IMR-90 (cell line): ENCODE measurements around the gene GGTA1.

Source experiments
- CTCF ChIP-seq: conservative IDR thresholded peaks from 2 replicates; pipeline ENCODE4 v1.5.1; 2012; ENCODE audit warnings: mild to moderate bottlenecking, low read depth, low read length, improper control_type of control experiment
- MAZ ChIP-seq: IDR thresholded peaks from 2 replicates; pipeline ENCODE4 v1.6.1; 2012; ENCODE audit warnings: low read depth, mild to moderate bottlenecking, low read length, improper control_type of control experiment, moderate library complexity, borderline replicate concordance
- NFE2L2 ChIP-seq: fragments of 150-350 bp; IDR thresholded peaks from 2 replicates; pipeline ENCODE4 v1.6.1; 2016; ENCODE audit warnings: low read depth, mild to moderate bottlenecking, low read length
- POLR2A ChIP-seq: IDR thresholded peaks from 2 replicates; pipeline ENCODE4 v1.6.1; 2012; ENCODE audit warnings: mild to moderate bottlenecking, low read depth, low read length
- RAD21 ChIP-seq: IDR thresholded peaks from 2 replicates; pipeline ENCODE4 v1.6.1; 2012; ENCODE audit warnings: low read length, improper control_type of control experiment
- RCOR1 ChIP-seq: IDR thresholded peaks from 2 replicates; pipeline ENCODE4 v1.6.1; 2012; ENCODE audit warnings: mild to moderate bottlenecking, low read length, improper control_type of control experiment; ENCODE audit not compliant: insufficient replicate concordance
- USF2 ChIP-seq: fragments of 150-350 bp; IDR thresholded peaks from 2 replicates; pipeline ENCODE4 v1.6.1; 2017; ENCODE audit warnings: mild to moderate bottlenecking, antibody characterized with exemption, low read length, low read depth
- TF ChIP-seq, protein P1 (sequence below): fragments of 150-350 bp; IDR thresholded peaks from 2 replicates; pipeline ENCODE4 v1.6.1; 2016; ENCODE audit warnings: low read depth, mild to moderate bottlenecking, low read length, moderate library complexity, borderline replicate concordance

DNA sequence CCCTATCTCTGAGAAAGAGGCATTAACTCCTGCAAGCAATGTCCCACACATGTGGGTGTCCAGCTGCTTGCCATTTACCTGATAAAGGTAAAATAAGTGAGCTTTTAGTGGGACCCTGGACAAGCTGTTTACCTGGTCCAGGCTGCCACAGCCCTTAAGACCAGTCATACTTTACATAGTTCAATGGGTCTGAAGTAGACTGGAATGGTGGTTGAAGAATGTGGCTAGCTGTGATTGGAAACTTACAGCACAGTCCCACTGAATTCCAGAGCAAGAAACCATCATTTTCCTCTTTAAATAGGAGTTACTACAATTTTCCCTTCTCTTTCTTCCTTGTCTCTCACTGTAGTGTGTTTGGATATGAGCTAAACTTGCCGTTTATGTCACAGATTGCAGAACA lies 60.6 kb downstream of the GGTA1 start:
- TF ChIP-seq RCOR1 (no peak), POLR2A (no peak), CTCF (no peak), MAZ (no peak), USF2 (no peak), RAD21 (no peak), NFE2L2 (no peak)
- TF ChIP-seq, protein P1, sequence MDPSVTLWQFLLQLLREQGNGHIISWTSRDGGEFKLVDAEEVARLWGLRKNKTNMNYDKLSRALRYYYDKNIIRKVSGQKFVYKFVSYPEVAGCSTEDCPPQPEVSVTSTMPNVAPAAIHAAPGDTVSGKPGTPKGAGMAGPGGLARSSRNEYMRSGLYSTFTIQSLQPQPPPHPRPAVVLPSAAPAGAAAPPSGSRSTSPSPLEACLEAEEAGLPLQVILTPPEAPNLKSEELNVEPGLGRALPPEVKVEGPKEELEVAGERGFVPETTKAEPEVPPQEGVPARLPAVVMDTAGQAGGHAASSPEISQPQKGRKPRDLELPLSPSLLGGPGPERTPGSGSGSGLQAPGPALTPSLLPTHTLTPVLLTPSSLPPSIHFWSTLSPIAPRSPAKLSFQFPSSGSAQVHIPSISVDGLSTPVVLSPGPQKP, result no peak
